Loucy (cell line): Measurements from ENCODE around the gene ANKRD65.
"Not testable (repeated sequence)": the region's sequence is repeated elsewhere in the genome, so short reads cannot be mapped to it uniquely, and the experiment has no call there.

Experiments used
- H2AFZ ChIP-seq: fragments of 200-600 bp; sonication (generic); 2 replicates; pipeline ENCODE4 v1.6.0; 2016; ENCODE audit warnings: antibody characterized with exemption, mild to moderate bottlenecking, low read length, moderate library complexity
- H3F3A ChIP-seq: fragments of 200-600 bp; 2 replicates; pipeline ENCODE4 v1.6.0; 2016; ENCODE audit warnings: antibody characterized with exemption, low read depth, mild to moderate bottlenecking
- H3K27me3 ChIP-seq: fragments of 200-600 bp; sonication (generic); 2 replicates; pipeline ENCODE4 v1.6.1; 2014; ENCODE audit warnings: low read length, mild to moderate bottlenecking; ENCODE audit not compliant: insufficient read depth, poor library complexity, severe bottlenecking
- H3K36me3 ChIP-seq: fragments of 200-600 bp; sonication (generic); 2 replicates; pipeline ENCODE4 v1.6.1; 2016; ENCODE audit warnings: low read length; ENCODE audit not compliant: insufficient read depth
- H3K4me1 ChIP-seq: fragments of 200-600 bp; sonication (generic); 2 replicates; pipeline ENCODE4 v1.5.1; 2014; ENCODE audit warnings: low read length, mild to moderate bottlenecking; ENCODE audit not compliant: insufficient read depth, poor library complexity, severe bottlenecking
- H3K4me2 ChIP-seq: fragments of 200-600 bp; sonication (generic); 2 replicates; pipeline ENCODE4 v1.6.0; 2014; ENCODE audit warnings: antibody characterized with exemption, low read length, low read depth, mild to moderate bottlenecking; ENCODE audit not compliant: poor library complexity, severe bottlenecking
- H3K4me3 ChIP-seq: fragments of 200-600 bp; sonication (generic); 2 replicates; pipeline ENCODE4 v1.5.1; 2014; ENCODE audit warnings: low read length, mild to moderate bottlenecking, mixed read lengths; ENCODE audit not compliant: poor library complexity, severe bottlenecking
- H3K79me2 ChIP-seq: fragments of 200-600 bp; sonication (generic); 2 replicates; pipeline ENCODE4 v1.6.1; 2014; ENCODE audit warnings: low read length; ENCODE audit not compliant: insufficient read depth
- H3K9ac ChIP-seq: fragments of 200-600 bp; sonication (generic); 2 replicates; pipeline ENCODE4 v1.6.0; 2014; ENCODE audit warnings: mild to moderate bottlenecking, low read depth, low read length, moderate library complexity; ENCODE audit not compliant: poor library complexity, severe bottlenecking
- H3K9me2 ChIP-seq: fragments of 200-600 bp; sonication (generic); replicated peaks from 2 replicates; pipeline ENCODE4 v1.6.1; 2016; ENCODE audit warnings: low read depth, low read length, mixed read lengths
- H3K9me3 ChIP-seq: fragments of 200-600 bp; sonication (generic); 2 replicates; pipeline ENCODE4 v1.6.1; 2014; ENCODE audit warnings: mild to moderate bottlenecking, antibody characterized with exemption, low read length, low read depth; ENCODE audit not compliant: insufficient read depth
- H4K20me1 ChIP-seq: fragments of 200-600 bp; sonication (generic); 2 replicates; pipeline ENCODE4 v1.6.0; 2014; ENCODE audit warnings: antibody characterized with exemption, low read length, mild to moderate bottlenecking; ENCODE audit not compliant: insufficient read depth, poor library complexity, severe bottlenecking
- CTCF ChIP-seq: fragments of 200-600 bp; sonication (generic); conservative IDR thresholded peaks from 2 replicates; pipeline ENCODE4 v1.5.1; 2014; ENCODE audit warnings: mild to moderate bottlenecking, antibody characterized with exemption, low read length
- EZH2phosphoT487 ChIP-seq: fragments of 200-600 bp; IDR thresholded peaks from 2 replicates; pipeline ENCODE4 v1.6.1; 2018; ENCODE audit warnings: antibody characterized with exemption, mild to moderate bottlenecking, moderate library complexity, borderline replicate concordance

The ANKRD65 gene

GRCh38 chr1:1415751-1416150, 5.3 kb downstream of the ANKRD65 start:
- Histone ChIP-seq H3K36me3 (no peaks in the 10 kb centered on the region), H3K4me2 (no peak overlapping the region), H3K9ac (no peak overlapping the region), H3K4me3 (no peak overlapping the region), H3K9me3 (no peaks in the 10 kb centered on the region; the same call in 1 of the 2 replicates), H2AFZ (no peak overlapping the region), H3F3A (no peaks in the 10 kb centered on the region), H3K79me2 (no peaks in the 10 kb centered on the region), H4K20me1 (no peaks in the 10 kb centered on the region), H3K4me1 (no peaks in the 10 kb centered on the region), H3K27me3 (no peaks in the 10 kb centered on the region), H3K9me2 (no peaks in the 10 kb centered on the region)
- TF ChIP-seq CTCF: no peak
- no peak for TF ChIP-seq EZH2phosphoT487

- not testable (repeated sequence) for H3K4me1 ChIP-seq, H3K9me2 ChIP-seq, H3K9me3 ChIP-seq, H3K4me2 ChIP-seq, H2AFZ ChIP-seq, H3F3A ChIP-seq, H3K9ac ChIP-seq, H3K4me3 ChIP-seq, H3K36me3 ChIP-seq, H3K27me3 ChIP-seq
- peaks cover 24% of the 10 kb centered on the region for H3K79me2 ChIP-seq
- H4K20me1 ChIP-seq: peaks cover 16% of the 10 kb centered on the region
Observed at GRCh38 chr1:1412311-1412902, 8.7 kb downstream of the ANKRD65 start.

- Histone ChIP-seq H2AFZ (no peak overlapping the region), H3K4me3 (no peak overlapping the region), H3K27me3 (no peaks in the 10 kb centered on the region), H4K20me1 (peaks cover 17% of the 10 kb centered on the region), H3K4me2 (no peak overlapping the region), H3K9ac (no peak overlapping the region), H3K36me3 (no peaks in the 10 kb centered on the region), H3F3A (no peaks in the 10 kb centered on the region), H3K9me2 (no peaks in the 10 kb centered on the region), H3K4me1 (peaks cover 6% of the 10 kb centered on the region), H3K79me2 (peaks cover 30% of the 10 kb centered on the region), H3K9me3 (no peaks in the 10 kb centered on the region; the same call in 1 of the 2 replicates)
- no peak for TF ChIP-seq CTCF
- no peak for TF ChIP-seq EZH2phosphoT487
Observed at GRCh38 chr1:1411626-1412025, 9.4 kb downstream of the ANKRD65 start.

GRCh38 chr1:1410238-1410637, 10.8 kb downstream of the ANKRD65 start:
- peaks cover 18% of the 10 kb centered on the region for H3K4me1 ChIP-seq
- H3K4me3 ChIP-seq: not testable (repeated sequence)

More at GRCh38 chr1:1410238-1410637, 10.8 kb downstream of the ANKRD65 start:
- H3K4me2 ChIP-seq, H3K9ac ChIP-seq, H3F3A ChIP-seq, H3K9me2 ChIP-seq, H3K9me3 ChIP-seq, H3K27me3 ChIP-seq, H2AFZ ChIP-seq, H3K36me3 ChIP-seq: not testable (repeated sequence)
- peaks cover 31% of the 10 kb centered on the region for H4K20me1 ChIP-seq
- peaks cover 44% of the 10 kb centered on the region for H3K79me2 ChIP-seq
